ENCODE results near the gene DES. TPM values are rescaled to one million over a fixed set of nuclear protein-coding genes. Genes with fewer than 3 reads are reported as not detected.

The DES gene
- total RNA-seq, 1 experiment from 2014 or later = 1.6 TPM

DNA sequence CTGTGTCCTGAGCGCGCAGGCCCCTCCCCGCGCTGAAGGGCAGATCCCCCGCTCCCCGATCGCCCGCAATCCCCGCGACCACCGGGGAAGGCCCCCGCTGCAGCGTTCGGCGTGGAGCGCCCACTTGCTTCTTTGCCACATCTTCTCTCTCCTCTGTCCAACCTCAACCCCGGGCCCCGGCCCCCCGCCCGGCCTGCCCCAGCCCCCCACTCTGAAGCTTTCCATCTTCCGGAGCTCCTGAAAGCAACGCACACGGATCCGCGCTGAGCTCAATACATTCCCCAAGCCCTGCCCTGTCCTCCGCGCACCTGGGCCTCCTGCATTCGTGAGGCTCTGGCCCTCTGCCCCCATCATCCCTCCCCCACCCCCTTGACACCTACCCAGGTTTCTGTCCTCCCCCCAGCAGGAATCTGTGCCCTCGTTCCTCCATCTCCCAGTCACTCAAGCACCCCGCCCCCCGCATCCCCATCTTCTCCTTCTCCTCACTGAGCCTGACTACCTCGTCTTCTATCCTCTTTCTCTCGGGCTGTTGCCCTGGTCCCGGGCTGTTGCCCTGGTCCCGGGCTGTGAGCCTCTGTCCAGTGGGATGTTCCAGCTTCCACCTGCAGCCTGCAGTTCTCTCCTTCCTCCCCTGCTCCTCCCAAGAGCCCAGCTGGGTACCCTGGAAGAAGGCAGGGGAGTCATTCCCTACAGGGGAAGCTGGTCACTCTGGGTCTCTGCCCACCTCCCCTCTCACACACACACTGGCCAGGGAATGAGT is 24.3 kb downstream of the DES start (continued):
- TF ChIP-seq, protein P1, sequence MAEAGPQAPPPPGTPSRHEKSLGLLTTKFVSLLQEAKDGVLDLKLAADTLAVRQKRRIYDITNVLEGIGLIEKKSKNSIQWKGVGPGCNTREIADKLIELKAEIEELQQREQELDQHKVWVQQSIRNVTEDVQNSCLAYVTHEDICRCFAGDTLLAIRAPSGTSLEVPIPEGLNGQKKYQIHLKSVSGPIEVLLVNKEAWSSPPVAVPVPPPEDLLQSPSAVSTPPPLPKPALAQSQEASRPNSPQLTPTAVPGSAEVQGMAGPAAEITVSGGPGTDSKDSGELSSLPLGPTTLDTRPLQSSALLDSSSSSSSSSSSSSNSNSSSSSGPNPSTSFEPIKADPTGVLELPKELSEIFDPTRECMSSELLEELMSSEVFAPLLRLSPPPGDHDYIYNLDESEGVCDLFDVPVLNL (CRISPR knock-in tag; IDR thresholded peaks at IDR 0.05; ENCODE audit: borderline replicate concordance, low read depth) = no peak
- TF ChIP-seq, protein P2, sequence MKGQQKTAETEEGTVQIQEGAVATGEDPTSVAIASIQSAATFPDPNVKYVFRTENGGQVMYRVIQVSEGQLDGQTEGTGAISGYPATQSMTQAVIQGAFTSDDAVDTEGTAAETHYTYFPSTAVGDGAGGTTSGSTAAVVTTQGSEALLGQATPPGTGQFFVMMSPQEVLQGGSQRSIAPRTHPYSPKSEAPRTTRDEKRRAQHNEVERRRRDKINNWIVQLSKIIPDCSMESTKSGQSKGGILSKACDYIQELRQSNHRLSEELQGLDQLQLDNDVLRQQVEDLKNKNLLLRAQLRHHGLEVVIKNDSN (CRISPR knock-in tag; IDR thresholded peaks at IDR 0.05) = no peak
- TF ChIP-seq, protein P3, sequence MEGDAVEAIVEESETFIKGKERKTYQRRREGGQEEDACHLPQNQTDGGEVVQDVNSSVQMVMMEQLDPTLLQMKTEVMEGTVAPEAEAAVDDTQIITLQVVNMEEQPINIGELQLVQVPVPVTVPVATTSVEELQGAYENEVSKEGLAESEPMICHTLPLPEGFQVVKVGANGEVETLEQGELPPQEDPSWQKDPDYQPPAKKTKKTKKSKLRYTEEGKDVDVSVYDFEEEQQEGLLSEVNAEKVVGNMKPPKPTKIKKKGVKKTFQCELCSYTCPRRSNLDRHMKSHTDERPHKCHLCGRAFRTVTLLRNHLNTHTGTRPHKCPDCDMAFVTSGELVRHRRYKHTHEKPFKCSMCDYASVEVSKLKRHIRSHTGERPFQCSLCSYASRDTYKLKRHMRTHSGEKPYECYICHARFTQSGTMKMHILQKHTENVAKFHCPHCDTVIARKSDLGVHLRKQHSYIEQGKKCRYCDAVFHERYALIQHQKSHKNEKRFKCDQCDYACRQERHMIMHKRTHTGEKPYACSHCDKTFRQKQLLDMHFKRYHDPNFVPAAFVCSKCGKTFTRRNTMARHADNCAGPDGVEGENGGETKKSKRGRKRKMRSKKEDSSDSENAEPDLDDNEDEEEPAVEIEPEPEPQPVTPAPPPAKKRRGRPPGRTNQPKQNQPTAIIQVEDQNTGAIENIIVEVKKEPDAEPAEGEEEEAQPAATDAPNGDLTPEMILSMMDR (IDR thresholded peaks at IDR 0.05) = no peak
- TF ChIP-seq ZNF219 (CRISPR knock-in tag; IDR thresholded peaks at IDR 0.05; ENCODE audit: borderline replicate concordance) (no peak), ZNF232 (CRISPR knock-in tag; IDR thresholded peaks at IDR 0.05) (no peak)

DNA sequence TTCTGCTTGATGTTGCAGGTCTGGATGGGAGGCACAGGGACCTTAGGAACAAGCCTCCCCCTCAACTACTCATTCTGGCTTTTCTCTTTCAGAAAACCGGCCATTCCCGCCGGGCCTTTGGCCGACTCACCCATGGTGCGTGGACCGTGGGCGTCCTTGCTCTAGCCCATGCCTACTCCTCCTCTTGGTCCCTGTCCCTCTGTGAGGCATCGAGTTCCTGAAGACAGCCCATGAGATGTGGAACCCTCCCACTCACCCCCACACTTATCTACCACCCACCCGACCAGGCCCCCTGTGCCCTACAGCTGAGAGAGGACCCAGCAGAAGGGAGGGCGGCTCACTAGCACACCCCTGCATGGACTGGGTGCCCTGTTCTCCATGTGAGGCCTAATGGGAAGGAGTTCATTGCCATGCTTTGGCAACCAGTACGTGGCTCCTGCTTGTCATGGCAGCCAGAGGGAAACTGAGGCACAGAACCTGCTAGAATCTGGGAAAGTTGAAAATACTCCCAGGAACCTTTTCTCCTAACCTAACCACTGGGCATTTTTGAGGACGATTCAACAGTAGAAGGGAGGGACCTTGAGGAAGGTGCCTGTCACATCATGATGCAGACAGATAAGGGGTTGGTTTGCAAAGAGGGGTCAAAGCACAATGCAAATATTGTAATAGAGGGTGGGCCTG is 25.0 kb downstream of the DES start:
- ChIA-PET CTCF (interaction anchor here (0.7 to 11.1 kb wide), 15 partner anchors 8 to 117 kb away, joined by 3 to 121 read pairs (median 5); partner anchors contain the start of genes GMPPA and SPEG), POLR2A (interaction anchor here (1.0 kb wide), 1 partner anchor 9 kb away, joined by 3 read pairs; no protein-coding TSS in a partner anchor)
- TF ChIP-seq PRRX2 (CRISPR knock-in tag; IDR thresholded peaks at IDR 0.05) = no peak
- no peak for TF ChIP-seq NR1H2 (CRISPR knock-in tag; IDR thresholded peaks at IDR 0.05)
- no peak for TF ChIP-seq JUN (CRISPR knock-in tag; IDR thresholded peaks at IDR 0.05)
- peaks cover 27% of the 10 kb centered on the region for H3K4me1 Mint-ChIP-seq
- ATAC-seq (no peak), DNase-seq (ENCODE audit: low spot score) (peak; percentile 9)
- peaks cover 30% of the 10 kb centered on the region for H3K27me3 Mint-ChIP-seq (ENCODE audit: low read depth)
- H3K36me3 Mint-ChIP-seq = no peaks in the 10 kb centered on the region
- peak overlapping the region; percentile 80 for H3K4me3 Mint-ChIP-seq
- H3K27ac Mint-ChIP-seq = no peak overlapping the region
- H3K9me3 Mint-ChIP-seq = no peaks in the 10 kb centered on the region

DNA sequence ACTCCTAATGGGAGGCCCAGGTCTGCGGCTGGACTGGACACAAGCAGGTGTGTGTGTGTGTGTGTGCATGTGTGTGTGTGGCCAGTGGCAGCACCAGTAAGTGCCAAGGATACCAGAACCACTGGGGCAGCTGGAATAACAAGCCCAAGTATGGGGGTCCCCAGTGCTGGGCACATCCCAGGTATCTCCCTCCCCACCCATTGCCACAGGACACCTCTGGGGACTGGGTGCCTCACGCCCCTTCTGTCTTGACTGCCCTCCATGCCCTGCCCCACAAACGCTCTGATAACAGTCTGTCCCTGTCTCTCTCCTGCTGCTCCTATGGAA is 25.5 kb downstream of the DES start:
- H3K27ac Mint-ChIP-seq = no peak overlapping the region
- H3K9me3 Mint-ChIP-seq = no peaks in the 10 kb centered on the region
- no peak overlapping the region; the same call in 1 of the 2 replicates for H3K4me3 Mint-ChIP-seq
- DNase-seq (ENCODE audit: low spot score) (no peak), ATAC-seq (no peak)
- ChIA-PET CTCF (interaction anchor here (3.3 to 11.1 kb wide), 3 partner anchors 15 to 86 kb away, joined by 15 to 121 read pairs (median 30); no protein-coding TSS in a partner anchor), POLR2A (no interaction called here)
- H3K4me1 Mint-ChIP-seq = peaks cover 27% of the 10 kb centered on the region
- H3K27me3 Mint-ChIP-seq (ENCODE audit: low read depth) = peaks cover 30% of the 10 kb centered on the region
- no peaks in the 10 kb centered on the region for H3K36me3 Mint-ChIP-seq
- TF ChIP-seq, protein P4, sequence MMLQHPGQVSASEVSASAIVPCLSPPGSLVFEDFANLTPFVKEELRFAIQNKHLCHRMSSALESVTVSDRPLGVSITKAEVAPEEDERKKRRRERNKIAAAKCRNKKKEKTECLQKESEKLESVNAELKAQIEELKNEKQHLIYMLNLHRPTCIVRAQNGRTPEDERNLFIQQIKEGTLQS (CRISPR knock-in tag; conservative IDR thresholded peaks at IDR 0.05) = no peak
- TF ChIP-seq, protein P5, sequence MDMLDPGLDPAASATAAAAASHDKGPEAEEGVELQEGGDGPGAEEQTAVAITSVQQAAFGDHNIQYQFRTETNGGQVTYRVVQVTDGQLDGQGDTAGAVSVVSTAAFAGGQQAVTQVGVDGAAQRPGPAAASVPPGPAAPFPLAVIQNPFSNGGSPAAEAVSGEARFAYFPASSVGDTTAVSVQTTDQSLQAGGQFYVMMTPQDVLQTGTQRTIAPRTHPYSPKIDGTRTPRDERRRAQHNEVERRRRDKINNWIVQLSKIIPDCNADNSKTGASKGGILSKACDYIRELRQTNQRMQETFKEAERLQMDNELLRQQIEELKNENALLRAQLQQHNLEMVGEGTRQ (CRISPR knock-in tag; IDR thresholded peaks at IDR 0.05) = no peak
- no peak for TF ChIP-seq NFATC4 (CRISPR knock-in tag; IDR thresholded peaks at IDR 0.05)
- TF ChIP-seq, protein P2 (CRISPR knock-in tag; IDR thresholded peaks at IDR 0.05) = no peak
- TF ChIP-seq, protein P6, sequence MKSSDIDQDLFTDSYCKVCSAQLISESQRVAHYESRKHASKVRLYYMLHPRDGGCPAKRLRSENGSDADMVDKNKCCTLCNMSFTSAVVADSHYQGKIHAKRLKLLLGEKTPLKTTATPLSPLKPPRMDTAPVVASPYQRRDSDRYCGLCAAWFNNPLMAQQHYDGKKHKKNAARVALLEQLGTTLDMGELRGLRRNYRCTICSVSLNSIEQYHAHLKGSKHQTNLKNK (CRISPR knock-in tag; IDR thresholded peaks at IDR 0.05) = no peak
- TF ChIP-seq ZNF219 (CRISPR knock-in tag; IDR thresholded peaks at IDR 0.05; ENCODE audit: borderline replicate concordance) = no peak
- no peak for TF ChIP-seq EMX1 (CRISPR knock-in tag; IDR thresholded peaks at IDR 0.05)
- no peak for TF ChIP-seq MXD4 (CRISPR knock-in tag; IDR thresholded peaks at IDR 0.05; ENCODE audit: borderline replicate concordance)
- TF ChIP-seq, protein P7, sequence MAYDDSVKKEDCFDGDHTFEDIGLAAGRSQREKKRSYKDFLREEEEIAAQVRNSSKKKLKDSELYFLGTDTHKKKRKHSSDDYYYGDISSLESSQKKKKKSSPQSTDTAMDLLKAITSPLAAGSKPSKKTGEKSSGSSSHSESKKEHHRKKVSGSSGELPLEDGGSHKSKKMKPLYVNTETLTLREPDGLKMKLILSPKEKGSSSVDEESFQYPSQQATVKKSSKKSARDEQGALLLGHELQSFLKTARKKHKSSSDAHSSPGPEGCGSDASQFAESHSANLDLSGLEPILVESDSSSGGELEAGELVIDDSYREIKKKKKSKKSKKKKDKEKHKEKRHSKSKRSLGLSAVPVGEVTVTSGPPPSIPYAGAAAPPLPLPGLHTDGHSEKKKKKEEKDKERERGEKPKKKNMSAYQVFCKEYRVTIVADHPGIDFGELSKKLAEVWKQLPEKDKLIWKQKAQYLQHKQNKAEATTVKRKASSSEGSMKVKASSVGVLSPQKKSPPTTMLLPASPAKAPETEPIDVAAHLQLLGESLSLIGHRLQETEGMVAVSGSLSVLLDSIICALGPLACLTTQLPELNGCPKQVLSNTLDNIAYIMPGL (CRISPR knock-in tag; IDR thresholded peaks at IDR 0.05) = no peak
- TF ChIP-seq, protein P8, sequence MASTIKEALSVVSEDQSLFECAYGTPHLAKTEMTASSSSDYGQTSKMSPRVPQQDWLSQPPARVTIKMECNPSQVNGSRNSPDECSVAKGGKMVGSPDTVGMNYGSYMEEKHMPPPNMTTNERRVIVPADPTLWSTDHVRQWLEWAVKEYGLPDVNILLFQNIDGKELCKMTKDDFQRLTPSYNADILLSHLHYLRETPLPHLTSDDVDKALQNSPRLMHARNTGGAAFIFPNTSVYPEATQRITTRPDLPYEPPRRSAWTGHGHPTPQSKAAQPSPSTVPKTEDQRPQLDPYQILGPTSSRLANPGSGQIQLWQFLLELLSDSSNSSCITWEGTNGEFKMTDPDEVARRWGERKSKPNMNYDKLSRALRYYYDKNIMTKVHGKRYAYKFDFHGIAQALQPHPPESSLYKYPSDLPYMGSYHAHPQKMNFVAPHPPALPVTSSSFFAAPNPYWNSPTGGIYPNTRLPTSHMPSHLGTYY (CRISPR knock-in tag; IDR thresholded peaks at IDR 0.05) = no peak

Data from WTC11 (cell line).